Measurements from ENCODE around the gene IL3.

Gene IL3

GRCh38 chr5:132067941-132068808 is 7.7 kb downstream of the IL3 start:
- TF ChIP-seq EZH2phosphoT487 (IDR thresholded peaks at IDR 0.05; ENCODE audit: borderline replicate concordance, low read length) (no peak), CTCF (IDR thresholded peaks at IDR 0.05; ENCODE audit: low read depth, low read length, poor library complexity, severe bottlenecking) (no peak)
- no peaks in the 10 kb centered on the region for H3K79me2 ChIP-seq (ENCODE audit: control insufficient read depth, low read length)
- no peak overlapping the region for H3K4me3 ChIP-seq (ENCODE audit: low read length)
- H3K36me3 ChIP-seq (ENCODE audit: control insufficient read depth, low read length), result no peaks in the 10 kb centered on the region
- no peak overlapping the region for H3K4me2 ChIP-seq (ENCODE audit: low read length)
- H3K9me2 ChIP-seq (replicated peaks; ENCODE audit: control insufficient read depth, low read length), result no peaks in the 10 kb centered on the region
- H3K4me1 ChIP-seq (ENCODE audit: control insufficient read depth, low read length), result no peaks in the 10 kb centered on the region
- no peaks in the 10 kb centered on the region for H4K20me1 ChIP-seq (ENCODE audit: control insufficient read depth, insufficient read depth, low read depth, low read length)
- no peaks in the 10 kb centered on the region for H3K9me3 ChIP-seq (ENCODE audit: control insufficient read depth, insufficient read depth, low read length)
- H3K27ac ChIP-seq (ENCODE audit: low read depth, low read length), result no peak overlapping the region
- H3K27me3 ChIP-seq (ENCODE audit: control insufficient read depth, low read length), result no peaks in the 10 kb centered on the region; the same call in 1 of the 2 replicates
- H3F3A ChIP-seq (ENCODE audit: control insufficient read depth, insufficient read depth), result no peaks in the 10 kb centered on the region

DNA sequence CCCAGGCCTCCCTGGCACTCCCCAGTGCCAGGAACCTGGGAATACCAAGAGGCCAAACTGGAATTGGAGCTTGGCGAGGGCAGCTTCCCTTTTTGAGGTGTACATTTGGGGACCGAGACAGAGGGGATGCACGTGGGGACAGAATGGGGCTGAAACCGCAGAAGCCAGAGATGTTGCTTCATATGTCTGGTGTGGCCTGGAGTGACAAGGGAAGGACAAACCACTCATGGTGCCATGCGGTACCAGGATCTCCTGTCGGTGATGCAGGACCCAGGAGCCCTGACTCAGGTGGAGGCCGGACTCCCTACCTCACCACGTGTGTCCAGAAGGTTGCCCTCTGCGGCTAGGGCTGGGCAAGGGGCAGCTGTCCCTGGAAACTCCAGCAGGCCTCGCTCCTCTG is 9.1 kb downstream of the IL3 start:
- no peak overlapping the region for H3K4me3 ChIP-seq (ENCODE audit: low read length)
- no peaks in the 10 kb centered on the region; the same call in 1 of the 2 replicates for H3K27me3 ChIP-seq (ENCODE audit: control insufficient read depth, low read length)
- no peaks in the 10 kb centered on the region for H4K20me1 ChIP-seq (ENCODE audit: control insufficient read depth, insufficient read depth, low read depth, low read length)
- H3K36me3 ChIP-seq (ENCODE audit: control insufficient read depth, low read length), result no peaks in the 10 kb centered on the region
- H3K9me3 ChIP-seq (ENCODE audit: control insufficient read depth, insufficient read depth, low read length), result no peaks in the 10 kb centered on the region
- H3F3A ChIP-seq (ENCODE audit: control insufficient read depth, insufficient read depth), result no peaks in the 10 kb centered on the region
- H3K4me2 ChIP-seq (ENCODE audit: low read length), result no peak overlapping the region
- no peaks in the 10 kb centered on the region for H3K9me2 ChIP-seq (replicated peaks; ENCODE audit: control insufficient read depth, low read length)
- H3K79me2 ChIP-seq (ENCODE audit: control insufficient read depth, low read length), result no peaks in the 10 kb centered on the region
- no peaks in the 10 kb centered on the region for H3K4me1 ChIP-seq (ENCODE audit: control insufficient read depth, low read length)
- no peak overlapping the region for H3K27ac ChIP-seq (ENCODE audit: low read depth, low read length)
- TF ChIP-seq CTCF (IDR thresholded peaks at IDR 0.05; ENCODE audit: low read depth, low read length, poor library complexity, severe bottlenecking) (no peak), EZH2phosphoT487 (IDR thresholded peaks at IDR 0.05; ENCODE audit: borderline replicate concordance, low read length) (no peak)

DNA sequence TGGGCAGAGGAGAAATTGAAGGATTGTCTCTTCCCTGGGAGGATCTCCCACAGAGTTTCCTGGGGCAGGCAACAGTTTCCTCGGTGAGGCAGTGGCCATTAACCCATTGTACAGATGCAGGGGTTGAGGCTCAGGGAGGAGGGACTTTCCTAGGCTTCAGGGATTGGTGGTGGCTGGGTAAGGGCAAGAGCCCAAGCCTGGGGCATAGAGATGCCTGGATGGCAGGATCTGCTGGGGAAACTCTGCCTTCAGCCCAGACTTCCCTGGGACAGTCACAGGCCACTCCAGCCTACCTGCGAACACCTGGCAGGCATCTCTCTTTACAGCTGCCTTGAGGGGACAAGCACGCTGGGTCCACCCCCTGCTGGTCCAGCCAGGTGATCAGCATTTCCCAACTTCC is 9.5 kb downstream of the IL3 start:
- Histone ChIP-seq H3K27ac (ENCODE audit: low read depth, low read length) (no peak overlapping the region), H3K27me3 (ENCODE audit: control insufficient read depth, low read length) (no peaks in the 10 kb centered on the region; the same call in 1 of the 2 replicates), H3K4me1 (ENCODE audit: control insufficient read depth, low read length) (no peaks in the 10 kb centered on the region)

More for the DNA sequence above, 9.5 kb downstream of the IL3 start:
- no peaks in the 10 kb centered on the region for H3K9me2 ChIP-seq (replicated peaks; ENCODE audit: control insufficient read depth, low read length)
- no peaks in the 10 kb centered on the region for H3K9me3 ChIP-seq (ENCODE audit: control insufficient read depth, insufficient read depth, low read length)
- no peak overlapping the region for H3K4me3 ChIP-seq (ENCODE audit: low read length)
- no peak overlapping the region for H3K4me2 ChIP-seq (ENCODE audit: low read length)
- no peak for TF ChIP-seq CTCF (IDR thresholded peaks at IDR 0.05; ENCODE audit: low read depth, low read length, poor library complexity, severe bottlenecking)
- TF ChIP-seq EZH2phosphoT487 (IDR thresholded peaks at IDR 0.05; ENCODE audit: borderline replicate concordance, low read length), result no peak
- H3K79me2 ChIP-seq (ENCODE audit: control insufficient read depth, low read length), result no peaks in the 10 kb centered on the region
- H3K36me3 ChIP-seq (ENCODE audit: control insufficient read depth, low read length), result no peaks in the 10 kb centered on the region
- no peaks in the 10 kb centered on the region for H3F3A ChIP-seq (ENCODE audit: control insufficient read depth, insufficient read depth)
- no peaks in the 10 kb centered on the region for H4K20me1 ChIP-seq (ENCODE audit: control insufficient read depth, insufficient read depth, low read depth, low read length)
